HCT116 (cell line): ENCODE measurements around the gene RAB3GAP1. TPM values are rescaled to one million over a fixed set of nuclear protein-coding genes. Genes with fewer than 3 reads are reported as not detected.

ENCODE experiments used
- ATAC-seq: fragments of 200-7000 bp; cut with Tn5 transposase; 2 replicates; pipeline ENCODE4 v1.9.1; 2020; ENCODE audit warnings: mild to moderate bottlenecking, moderate library complexity
- BruUV-seq: library from RNA; stranded (reverse); fragments of 400-500 nt; replicated peaks from 2 replicates; lab custom pipeline; 2021; lab: Mats Ljungman, UMichigan
- CTCF ChIA-PET: fragments of 300-600 bp; sonication (Branson Sonifier 250); formaldehyde crosslinking; loops from one replicate; lab custom pipeline; 2021; ENCODE audit warnings: antibody characterized with exemption; lab: Charles Lee
- POLR2A ChIA-PET: fragments of 300-600, 350-600 bp; sonication (Branson Sonifier 250); formaldehyde crosslinking; loops from one replicate; lab custom pipeline; 2021; ENCODE audit warnings: antibody characterized with exemption; lab: Charles Lee
- RAD21 ChIA-PET, 2 experiments: fragments of 300-600 bp; sonication (Branson Sonifier 250); formaldehyde crosslinking; loops; one replicate each; lab custom pipeline; 2023; ENCODE audit warnings: low total read pairs in 2 of 2; ENCODE audit not compliant: uncharacterized antibody in 2 of 2, unreplicated experiment in 2 of 2, low non-redundant PET in 1 of 2; lab: Charles Lee
- DNase-seq: peaks from one replicate; pipeline ENCODE4 v3.0.0-alpha.2; 2010; ENCODE audit warnings: low read depth, low spot score
- H2AFZ ChIP-seq: fragments of 200-600 bp; shearing (Covaris generic), sonication (generic); 2 replicates; pipeline ENCODE4 v1.6.1; 2017; ENCODE audit warnings: low read depth, mixed run types, mixed read lengths, antibody characterized with exemption, low read length; ENCODE audit not compliant: poor library complexity, severe bottlenecking
- H3K27ac ChIP-seq: 2 replicates; pipeline ENCODE4 v1.5.1; 2012; ENCODE audit warnings: low read depth, low read length
- H3K27me3 ChIP-seq: fragments of 200-600 bp; sonication (generic); 2 replicates; pipeline ENCODE4 v1.6.1; 2016; ENCODE audit warnings: mixed run types, low read length, mixed read lengths; ENCODE audit not compliant: insufficient read depth
- H3K36me3 ChIP-seq, 2 experiments: fragments of 200-500 bp in 1 of 2; fragments of 200-600 bp in 1 of 2; sonication (Bioruptor generic) in 1 of 2; sonication (generic) in 1 of 2; 2 replicates each; pipeline versions ENCODE4 v1.5.1 to v1.6.1; 2014 to 2016; ENCODE audit warnings: low read length in 2 of 2, inconsistent platforms in 1 of 2, mixed read lengths in 1 of 2, mixed run types in 1 of 2; ENCODE audit not compliant: insufficient read depth in 2 of 2, control insufficient read depth in 1 of 2
- H3K4me1 ChIP-seq, 2 experiments: fragments of 200-600 bp in 1 of 2; sonication (generic) in 1 of 2; 2 replicates each; pipeline versions ENCODE4 v1.5.1 to v1.6.1; 2012 to 2017; ENCODE audit warnings: low read length in 2 of 2, inconsistent platforms in 1 of 2, mild to moderate bottlenecking in 1 of 2, mixed read lengths in 1 of 2, mixed run types in 1 of 2, moderate library complexity in 1 of 2; ENCODE audit not compliant: insufficient read depth in 2 of 2, control insufficient read depth in 1 of 2
- H3K4me2 ChIP-seq: fragments of 200-600 bp; sonication (generic); 2 replicates; pipeline ENCODE4 v1.6.1; 2017; ENCODE audit warnings: mixed run types, low read length, mixed read lengths
- H3K4me3 ChIP-seq, 2 experiments: fragments of 200-600 bp in 1 of 2; sonication (generic) in 1 of 2; replicated peaks in 1 of 2; 2 replicates each; pipeline ENCODE4 v1.5.1; 2011 to 2016; ENCODE audit warnings: low read length in 2 of 2, control low read depth in 1 of 2, low read depth in 1 of 2, mild to moderate bottlenecking in 1 of 2, mixed read lengths in 1 of 2, mixed run types in 1 of 2
- H3K79me2 ChIP-seq: fragments of 200-600 bp; sonication (generic); 2 replicates; pipeline ENCODE4 v1.6.1; 2017; ENCODE audit warnings: mild to moderate bottlenecking, mixed run types, low read length, moderate library complexity, mixed read lengths; ENCODE audit not compliant: insufficient read depth
- H3K9ac ChIP-seq: fragments of 200-600 bp; sonication (generic); 2 replicates; pipeline ENCODE4 v1.6.1; 2016; ENCODE audit warnings: low read length, mixed read lengths
- H3K9me2 ChIP-seq: fragments of 200-600 bp; sonication (generic), shearing (Covaris generic); 2 replicates; pipeline ENCODE4 v1.6.1; 2017; ENCODE audit warnings: mixed run types, mild to moderate bottlenecking, moderate library complexity; ENCODE audit not compliant: insufficient read depth
- H3K9me3 ChIP-seq, 2 experiments: fragments of 200-500 bp in 1 of 2; fragments of 200-600 bp in 1 of 2; sonication (Bioruptor generic) in 1 of 2; sonication (generic) in 1 of 2; 2 replicates each; pipeline ENCODE4 v1.6.1; 2014 to 2017; ENCODE audit warnings: low read length in 2 of 2, mixed read lengths in 2 of 2, inconsistent platforms in 1 of 2, low read depth in 1 of 2, mild to moderate bottlenecking in 1 of 2, mixed run types in 1 of 2, moderate library complexity in 1 of 2; ENCODE audit not compliant: control insufficient read depth in 1 of 2, insufficient read depth in 1 of 2
- H4K20me1 ChIP-seq: fragments of 200-600 bp; sonication (generic), shearing (Covaris generic); 2 replicates; pipeline ENCODE4 v1.6.1; 2017; ENCODE audit warnings: mixed run types, mild to moderate bottlenecking, moderate library complexity; ENCODE audit not compliant: insufficient read depth
- ELF1 ChIP-seq: IDR thresholded peaks from 2 replicates; pipeline ENCODE4 v1.6.1; 2012; ENCODE audit warnings: low read depth, borderline replicate concordance
- EZH2 ChIP-seq: fragments of 200-600 bp; sonication (generic); IDR thresholded peaks from 2 replicates; pipeline ENCODE4 v1.6.1; 2017; ENCODE audit warnings: antibody characterized with exemption, mixed run types
- ZBTB33 ChIP-seq: IDR thresholded peaks from 2 replicates; pipeline ENCODE4 v1.6.1; 2011; ENCODE audit warnings: mild to moderate bottlenecking, low read length, moderate library complexity; ENCODE audit not compliant: insufficient replicate concordance; ENCODE audit errors: extremely low read depth
- ZFX ChIP-seq: fragments of 450-650 bp; IDR thresholded peaks from 2 replicates; pipeline ENCODE4 v1.6.1; 2017
- intact Hi-C: fragments of 100-400 bp; cut with micrococcal nuclease; formaldehyde crosslinking; loops from 2 replicates; pipeline ENCODE4 v1.10.0; 2022
- total RNA-seq: library from RNA; stranded (reverse); gene quantifications from one replicate; pipeline ENCODE4 v1.2.1, GENCODE V29; 2021; ENCODE audit not compliant: unreplicated experiment

RAB3GAP1 gene
- total RNA-seq, 1 experiment from 2014 or later = 38.5 TPM

DNA sequence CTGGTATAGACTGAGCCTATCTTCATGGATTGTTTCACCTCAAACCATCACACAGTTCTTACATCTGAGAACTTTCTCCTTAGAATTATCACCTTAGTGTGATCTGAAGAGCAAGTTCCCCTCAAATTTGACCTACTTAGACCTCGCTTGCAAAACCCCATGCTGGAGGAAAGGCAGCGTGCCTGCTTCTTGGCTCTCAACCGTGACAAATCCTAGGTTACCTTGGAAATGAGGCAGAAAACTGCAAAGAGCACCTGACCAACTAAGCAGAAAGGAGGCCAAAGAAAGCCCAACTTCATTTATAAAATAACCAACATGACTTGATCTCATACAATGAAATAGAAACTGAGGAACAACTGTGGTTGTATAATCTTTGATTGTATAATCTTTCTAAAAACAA lies 146.4 kb downstream of the RAB3GAP1 start:
- Histone ChIP-seq H3K36me3 (no peaks in the 10 kb centered on the region), H3K4me1 (no peaks in the 10 kb centered on the region), H3K79me2 (no peaks in the 10 kb centered on the region), H3K27ac (no peak overlapping the region), H2AFZ (no peak overlapping the region), H3K9me2 (no peaks in the 10 kb centered on the region), H3K4me2 (no peak overlapping the region), H3K27me3 (no peaks in the 10 kb centered on the region), H3K9me3 (no peaks in the 10 kb centered on the region; a peak in 1 of 4 replicates), H4K20me1 (no peaks in the 10 kb centered on the region), H3K9ac (no peak overlapping the region), H3K4me3 (no peak overlapping the region)
- ChIA-PET CTCF (no interaction called here), POLR2A (no interaction called here), RAD21 (no interaction called here)
- TF ChIP-seq ZFX = no peak
- no peak for DNase-seq
- intact Hi-C loops = no loop called here
- BruUV-seq = no TSS peak
- no peak for ATAC-seq

- CTCF ChIA-PET = no interaction called here
- RAD21 ChIA-PET = no interaction called here
- POLR2A ChIA-PET = no interaction called here
Observed at GRCh38 chr2:135202751-135203150, 150.7 kb downstream of the RAB3GAP1 start.

More at GRCh38 chr2:135202751-135203150, 150.7 kb downstream of the RAB3GAP1 start:
- no peaks in the 10 kb centered on the region for H3K9me2 ChIP-seq
- H3K79me2 ChIP-seq = no peaks in the 10 kb centered on the region
- no peaks in the 10 kb centered on the region for H3K9me3 ChIP-seq
- no peak overlapping the region for H2AFZ ChIP-seq
- intact Hi-C loops = no loop called here
- H3K36me3 ChIP-seq = no peaks in the 10 kb centered on the region
- DNase-seq = no peak
- TF ChIP-seq ELF1 (no peak), ZBTB33 (no peak), EZH2 (no peak)
- no peak overlapping the region for H3K27ac ChIP-seq
- no peak overlapping the region for H3K9ac ChIP-seq
- no peaks in the 10 kb centered on the region for H4K20me1 ChIP-seq
- no peak overlapping the region for H3K4me2 ChIP-seq
- no peaks in the 10 kb centered on the region for H3K27me3 ChIP-seq
- H3K4me3 ChIP-seq = no peak overlapping the region
- H3K4me1 ChIP-seq = no peaks in the 10 kb centered on the region
- no TSS peak for BruUV-seq
- ATAC-seq = no peak
